ENCODE measurements around the gene WWTR1. TPM values are rescaled to one million over a fixed set of nuclear protein-coding genes. Genes with fewer than 3 reads are reported as not detected.

WWTR1 gene
- total RNA-seq, 1 experiment from 2014 or later: 79.7 TPM

DNA sequence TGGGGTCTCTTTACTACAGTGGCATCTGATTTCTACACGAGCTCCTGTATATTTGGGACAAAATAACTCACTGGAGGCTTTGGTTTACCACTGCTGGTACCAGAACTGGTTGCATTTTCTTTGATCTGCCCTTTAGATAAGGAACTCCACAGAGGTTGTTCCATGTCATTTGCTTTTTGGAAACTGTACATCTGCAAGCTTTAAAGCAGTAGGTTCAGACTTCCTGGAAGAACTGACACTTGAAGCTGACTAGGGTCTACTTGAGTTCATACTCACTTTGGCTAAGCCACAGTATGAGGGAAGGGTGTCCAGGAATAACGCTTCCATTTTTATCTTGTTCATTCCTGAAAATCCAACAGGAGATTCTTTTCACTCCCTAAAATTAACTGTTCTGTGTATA, 86.4 kb downstream of the WWTR1 start:
- DNase-seq: no peak
- intact Hi-C loops (cut with micrococcal nuclease): no loop called here
- H2AFZ ChIP-seq (ENCODE audit: low read length): no peak overlapping the region
- peaks cover 80% of the 10 kb centered on the region for H3K79me2 ChIP-seq (ENCODE audit: low read length)
- no peaks in the 10 kb centered on the region for H3K9me2 ChIP-seq (replicated peaks; ENCODE audit: low read length)
- H3K27me3 ChIP-seq (ENCODE audit: low read length): no peaks in the 10 kb centered on the region
- POLR2A ChIA-PET (ENCODE audit: unreplicated experiment): interaction anchor here (0.5 kb wide), 1 partner anchor 394 kb away, joined by 4 read pairs; no protein-coding TSS in a partner anchor
- no peak for ATAC-seq
- CTCF ChIA-PET: no interaction called here
- H3K36me3 ChIP-seq (ENCODE audit: low read depth, low read length): peaks cover 29% of the 10 kb centered on the region
- H3K9ac ChIP-seq (ENCODE audit: low read length): peak overlapping the region; percentile 10; the same call in 1 of the 2 replicates
- H3K9me3 ChIP-seq (ENCODE audit: low read length): no peaks in the 10 kb centered on the region
- BruUV-seq (replicated peaks): no TSS peak
- peak overlapping the region; percentile 99 for H3K27ac ChIP-seq (ENCODE audit: low read length)
- TF ChIP-seq EZH2phosphoT487 (IDR thresholded peaks at IDR 0.05; ENCODE audit: borderline replicate concordance, low read length) (no peak), EZH2 (IDR thresholded peaks at IDR 0.05; ENCODE audit: low read length, unreplicated experiment) (no peak)
- TF ChIP-seq, protein P1, sequence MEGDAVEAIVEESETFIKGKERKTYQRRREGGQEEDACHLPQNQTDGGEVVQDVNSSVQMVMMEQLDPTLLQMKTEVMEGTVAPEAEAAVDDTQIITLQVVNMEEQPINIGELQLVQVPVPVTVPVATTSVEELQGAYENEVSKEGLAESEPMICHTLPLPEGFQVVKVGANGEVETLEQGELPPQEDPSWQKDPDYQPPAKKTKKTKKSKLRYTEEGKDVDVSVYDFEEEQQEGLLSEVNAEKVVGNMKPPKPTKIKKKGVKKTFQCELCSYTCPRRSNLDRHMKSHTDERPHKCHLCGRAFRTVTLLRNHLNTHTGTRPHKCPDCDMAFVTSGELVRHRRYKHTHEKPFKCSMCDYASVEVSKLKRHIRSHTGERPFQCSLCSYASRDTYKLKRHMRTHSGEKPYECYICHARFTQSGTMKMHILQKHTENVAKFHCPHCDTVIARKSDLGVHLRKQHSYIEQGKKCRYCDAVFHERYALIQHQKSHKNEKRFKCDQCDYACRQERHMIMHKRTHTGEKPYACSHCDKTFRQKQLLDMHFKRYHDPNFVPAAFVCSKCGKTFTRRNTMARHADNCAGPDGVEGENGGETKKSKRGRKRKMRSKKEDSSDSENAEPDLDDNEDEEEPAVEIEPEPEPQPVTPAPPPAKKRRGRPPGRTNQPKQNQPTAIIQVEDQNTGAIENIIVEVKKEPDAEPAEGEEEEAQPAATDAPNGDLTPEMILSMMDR (conservative IDR thresholded peaks at IDR 0.05; ENCODE audit: low read depth, low read length): no peak
- H3K4me3 ChIP-seq (ENCODE audit: low read length): no peak overlapping the region
- no peaks in the 10 kb centered on the region for H4K20me1 ChIP-seq (ENCODE audit: low read length)
- H3F3A ChIP-seq (ENCODE audit: low read length, unreplicated experiment): peaks cover 4% of the 10 kb centered on the region
- H3K4me1 ChIP-seq (ENCODE audit: insufficient read depth, low read length): peaks cover 52% of the 10 kb centered on the region
- no peak overlapping the region for H3K4me2 ChIP-seq (ENCODE audit: low read length)

DNA sequence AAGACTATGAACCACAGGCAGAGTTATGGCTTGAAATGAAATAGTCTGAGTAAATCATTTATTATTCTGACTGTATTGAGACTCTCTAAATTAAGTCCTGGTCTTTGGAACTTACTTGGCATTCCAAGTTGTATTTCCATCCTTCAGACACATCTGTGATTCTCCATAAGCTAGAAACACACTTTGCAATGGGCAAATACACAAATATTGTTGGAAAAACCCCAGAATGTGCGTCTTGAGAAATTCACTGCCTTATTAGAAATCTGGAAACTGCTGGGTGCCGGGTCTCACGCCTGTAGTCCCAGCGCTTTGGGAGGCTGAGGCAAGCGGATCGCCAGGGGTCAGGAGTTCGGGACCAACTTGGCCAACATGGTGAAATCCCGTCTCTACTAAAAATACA, 87.8 kb downstream of the WWTR1 start:
- H3K27me3 ChIP-seq (ENCODE audit: low read length): no peaks in the 10 kb centered on the region
- ATAC-seq: no peak
- no TSS peak for BruUV-seq (replicated peaks)
- no peaks in the 10 kb centered on the region for H4K20me1 ChIP-seq (ENCODE audit: low read length)
- H3K79me2 ChIP-seq (ENCODE audit: low read length): peaks cover 87% of the 10 kb centered on the region
- no peaks in the 10 kb centered on the region for H3K9me2 ChIP-seq (replicated peaks; ENCODE audit: low read length)
- CTCF ChIA-PET: interaction anchor here (1.1 kb wide), 1 partner anchor 11 kb away, joined by 6 read pairs; no protein-coding TSS in a partner anchor
- intact Hi-C loops (cut with micrococcal nuclease): no loop called here
- H3K4me3 ChIP-seq (ENCODE audit: low read length): no peak overlapping the region
- POLR2A ChIA-PET (ENCODE audit: unreplicated experiment): interaction anchor here (0.7 kb wide), 1 partner anchor 88 kb away, joined by 4 read pairs; the partner anchor contains the start of gene WWTR1
- peaks cover 41% of the 10 kb centered on the region for H3K4me1 ChIP-seq (ENCODE audit: insufficient read depth, low read length)
- TF ChIP-seq EZH2 (IDR thresholded peaks at IDR 0.05; ENCODE audit: low read length, unreplicated experiment) (no peak), EZH2phosphoT487 (IDR thresholded peaks at IDR 0.05; ENCODE audit: borderline replicate concordance, low read length) (no peak)
- TF ChIP-seq, protein P1 (conservative IDR thresholded peaks at IDR 0.05; ENCODE audit: low read depth, low read length): no peak
- peaks cover 32% of the 10 kb centered on the region for H3K36me3 ChIP-seq (ENCODE audit: low read depth, low read length)
- DNase-seq: no peak
- no peaks in the 10 kb centered on the region for H3K9me3 ChIP-seq (ENCODE audit: low read length)
- no peak overlapping the region for H2AFZ ChIP-seq (ENCODE audit: low read length)
- H3F3A ChIP-seq (ENCODE audit: low read length, unreplicated experiment): no peaks in the 10 kb centered on the region
- H3K4me2 ChIP-seq (ENCODE audit: low read length): no peak overlapping the region
- H3K27ac ChIP-seq (ENCODE audit: low read length): peak overlapping the region; percentile 46
- no peak overlapping the region for H3K9ac ChIP-seq (ENCODE audit: low read length)

DNA sequence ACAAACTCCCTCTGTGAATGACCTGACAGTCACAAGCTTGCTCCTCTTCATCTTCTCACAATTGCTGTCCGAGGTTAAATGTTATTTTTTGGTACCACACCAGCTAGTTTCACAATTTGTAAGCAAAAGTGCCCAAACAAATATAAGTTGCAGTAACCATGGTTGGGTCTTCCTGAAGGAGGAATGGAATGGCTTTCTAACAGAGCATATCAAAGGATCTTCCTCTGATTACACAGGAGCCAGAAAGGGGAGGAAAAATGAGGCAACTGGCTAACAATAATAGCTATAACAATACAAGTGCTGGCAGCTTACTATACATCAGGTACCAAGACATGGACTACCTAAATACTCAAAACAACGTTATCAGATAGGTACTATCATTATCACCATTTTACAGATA, 90.4 kb downstream of the WWTR1 start:
- H3K9ac ChIP-seq (ENCODE audit: low read length): no peak overlapping the region
- H3F3A ChIP-seq (ENCODE audit: low read length, unreplicated experiment): no peaks in the 10 kb centered on the region
- BruUV-seq (replicated peaks): no TSS peak
- no peak overlapping the region for H2AFZ ChIP-seq (ENCODE audit: low read length)
- H3K4me3 ChIP-seq (ENCODE audit: low read length): no peak overlapping the region
- TF ChIP-seq EZH2 (IDR thresholded peaks at IDR 0.05; ENCODE audit: low read length, unreplicated experiment): no peak
- TF ChIP-seq, protein P1 (conservative IDR thresholded peaks at IDR 0.05; ENCODE audit: low read depth, low read length): no peak
- no peak for TF ChIP-seq EZH2phosphoT487 (IDR thresholded peaks at IDR 0.05; ENCODE audit: borderline replicate concordance, low read length)
- no peaks in the 10 kb centered on the region for H3K9me2 ChIP-seq (replicated peaks; ENCODE audit: low read length)
- H3K27me3 ChIP-seq (ENCODE audit: low read length): no peaks in the 10 kb centered on the region
- H3K4me2 ChIP-seq (ENCODE audit: low read length): no peak overlapping the region
- peaks cover 87% of the 10 kb centered on the region for H3K79me2 ChIP-seq (ENCODE audit: low read length)
- H4K20me1 ChIP-seq (ENCODE audit: low read length): no peaks in the 10 kb centered on the region
- H3K36me3 ChIP-seq (ENCODE audit: low read depth, low read length): peaks cover 30% of the 10 kb centered on the region
- CTCF ChIA-PET: interaction anchor here (1.0 kb wide), 1 partner anchor 14 kb away, joined by 12 read pairs; no protein-coding TSS in a partner anchor
- no peak overlapping the region for H3K27ac ChIP-seq (ENCODE audit: low read length)
- H3K9me3 ChIP-seq (ENCODE audit: low read length): no peaks in the 10 kb centered on the region
- no peak for ATAC-seq
- intact Hi-C loops (cut with micrococcal nuclease): loop anchor here (5.0 kb wide), 1 partner anchor 185 kb away; the partner anchor contains the start of gene COMMD2
- peaks cover 16% of the 10 kb centered on the region for H3K4me1 ChIP-seq (ENCODE audit: insufficient read depth, low read length)
- POLR2A ChIA-PET (ENCODE audit: unreplicated experiment): interaction anchor here (0.6 kb wide), 2 partner anchors 13 to 21 kb away, joined by 4 to 5 read pairs; no protein-coding TSS in a partner anchor
- no peak for DNase-seq

All from PC-3 (cell line).